Effector memory CD8-positive, alpha-beta T cell (primary cell): ENCODE results near the gene H6PD.

ENCODE experiments used
- ATAC-seq: fragments of 150-1000 bp; cut with Tn5 transposase; replicated peaks from 2 replicates; pipeline ENCODE4 v1.10.0; 2021; ENCODE audit warnings: mild to moderate bottlenecking, moderate library complexity
- DNase-seq, 3 experiments: peaks; one replicate each; pipeline ENCODE4 v3.0.0; 2021
- H3K27ac Mint-ChIP-seq, 2 donors: one replicate each; pipeline ENCODE4 v1.8.0; 2022; ENCODE audit warnings: mild to moderate bottlenecking in 2 of 2, mixed read lengths in 2 of 2, moderate library complexity in 2 of 2
- H3K27me3 Mint-ChIP-seq, 2 donors: one replicate each; pipeline ENCODE4 v1.8.0; 2022; ENCODE audit warnings: mixed read lengths in 2 of 2
- H3K36me3 Mint-ChIP-seq: one replicate; pipeline ENCODE4 v1.8.0; 2022; ENCODE audit warnings: mild to moderate bottlenecking, moderate library complexity, mixed read lengths; ENCODE audit not compliant: insufficient read depth
- H3K4me1 Mint-ChIP-seq, 2 donors: one replicate each; pipeline ENCODE4 v1.8.0; 2022; ENCODE audit warnings: low read depth in 2 of 2, mixed read lengths in 2 of 2
- H3K4me3 Mint-ChIP-seq, 2 donors: one replicate each; pipeline ENCODE4 v1.8.0; 2022; ENCODE audit warnings: mild to moderate bottlenecking in 2 of 2, mixed read lengths in 2 of 2, moderate library complexity in 2 of 2
- H3K9me3 Mint-ChIP-seq, 2 donors: one replicate each; pipeline ENCODE4 v1.8.0; 2022; ENCODE audit warnings: mixed read lengths in 2 of 2

The H6PD gene

DNA sequence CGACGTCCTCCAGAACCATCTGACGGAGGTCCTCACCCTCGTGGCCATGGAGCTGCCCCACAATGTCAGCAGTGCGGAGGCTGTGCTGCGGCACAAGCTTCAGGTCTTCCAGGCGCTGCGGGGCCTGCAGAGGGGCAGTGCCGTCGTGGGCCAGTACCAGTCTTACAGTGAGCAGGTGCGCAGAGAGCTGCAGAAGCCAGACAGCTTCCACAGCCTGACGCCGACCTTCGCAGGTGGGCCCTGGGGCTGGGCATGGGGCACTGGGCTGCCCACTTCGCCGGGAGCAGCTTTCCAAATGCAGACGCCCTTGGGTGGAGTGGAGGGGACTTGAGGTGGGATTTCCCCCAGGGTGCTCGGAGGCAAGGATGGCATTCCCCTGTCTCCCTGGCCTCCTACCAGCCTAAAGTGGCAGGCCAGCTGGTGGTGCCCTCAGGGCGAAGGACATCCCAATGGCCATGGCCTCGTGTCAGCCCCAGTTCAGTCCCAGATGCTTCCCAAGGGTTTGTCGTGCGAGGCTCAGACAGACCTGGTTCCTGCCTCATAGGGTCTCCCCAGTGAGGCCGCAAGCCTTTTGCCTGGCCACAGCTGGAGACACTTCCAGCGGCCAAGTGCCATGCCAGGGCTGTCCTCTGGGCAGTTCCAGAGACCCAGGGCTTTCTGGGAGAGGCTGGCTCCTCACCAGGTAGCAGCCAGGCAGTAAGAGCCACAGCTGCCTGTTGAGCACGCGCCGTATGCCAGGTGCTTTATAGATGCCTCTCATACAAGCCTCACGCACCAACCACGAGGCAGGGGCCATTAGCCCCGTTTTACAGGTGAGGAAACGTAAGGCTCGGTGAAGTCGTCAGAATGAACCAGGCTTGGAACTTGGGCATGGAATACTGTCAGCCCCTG lies 27.8 kb downstream of the H6PD start:
- Mint-ChIP-seq H3K27me3 (no peaks in the 10 kb centered on the region), H3K4me3 (no peak overlapping the region), H3K36me3 (peaks cover 7% of the 10 kb centered on the region), H3K4me1 (peaks cover 32 to 33% of the 10 kb centered on the region in 2 donors), H3K27ac (no peak overlapping the region), H3K9me3 (no peaks in the 10 kb centered on the region)
- DNase-seq (no peak), ATAC-seq (no peak)

DNA sequence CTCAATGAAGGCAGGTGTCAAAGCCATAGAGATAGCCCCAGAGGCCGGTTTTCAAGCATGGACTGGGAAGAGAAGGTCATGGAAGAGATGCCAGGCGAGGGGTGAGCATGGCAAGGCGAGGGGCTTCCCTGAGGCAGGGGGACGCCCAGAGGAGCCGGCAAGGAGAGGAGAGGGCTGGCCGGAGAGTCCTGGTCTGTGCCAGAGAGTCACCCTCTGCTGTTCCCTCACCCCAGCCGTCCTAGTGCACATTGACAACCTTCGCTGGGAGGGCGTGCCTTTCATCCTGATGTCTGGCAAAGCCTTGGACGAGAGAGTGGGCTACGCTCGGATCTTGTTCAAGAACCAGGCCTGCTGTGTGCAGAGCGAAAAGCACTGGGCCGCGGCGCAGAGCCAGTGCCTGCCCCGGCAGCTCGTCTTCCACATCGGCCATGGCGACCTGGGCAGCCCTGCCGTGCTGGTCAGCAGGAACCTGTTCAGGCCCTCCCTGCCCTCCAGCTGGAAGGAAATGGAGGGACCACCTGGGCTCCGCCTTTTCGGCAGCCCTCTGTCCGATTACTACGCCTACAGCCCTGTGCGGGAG lies 28.8 kb downstream of the H6PD start:
- DNase-seq (no peak), ATAC-seq (no peak)
- no peak overlapping the region for H3K4me3 Mint-ChIP-seq
- H3K27ac Mint-ChIP-seq = no peak overlapping the region
- peaks cover 29 to 32% of the 10 kb centered on the region in 2 donors for H3K4me1 Mint-ChIP-seq
- H3K9me3 Mint-ChIP-seq = no peaks in the 10 kb centered on the region
- peaks cover 7% of the 10 kb centered on the region for H3K36me3 Mint-ChIP-seq
- no peaks in the 10 kb centered on the region for H3K27me3 Mint-ChIP-seq

- Mint-ChIP-seq H3K36me3 (peaks cover 7% of the 10 kb centered on the region), H3K4me3 (no peak overlapping the region), H3K27ac (no peak overlapping the region), H3K9me3 (no peaks in the 10 kb centered on the region), H3K27me3 (no peaks in the 10 kb centered on the region), H3K4me1 (peaks cover 23 to 24% of the 10 kb centered on the region in 2 donors)
- ATAC-seq (no peak), DNase-seq (no peak)
Measured at GRCh38 chr1:9263984-9264872, 29.7 kb downstream of the H6PD start.

GRCh38 chr1:9265037-9265436 lies 30.5 kb downstream of the H6PD start:
- no peak for ATAC-seq
- no peak for DNase-seq
- no peaks in the 10 kb centered on the region for H3K27me3 Mint-ChIP-seq
- no peaks in the 10 kb centered on the region for H3K9me3 Mint-ChIP-seq
- H3K4me1 Mint-ChIP-seq = peaks cover 15 to 16% of the 10 kb centered on the region in 2 donors
- H3K4me3 Mint-ChIP-seq = no peak overlapping the region
- H3K36me3 Mint-ChIP-seq = peaks cover 7% of the 10 kb centered on the region
- H3K27ac Mint-ChIP-seq = no peak overlapping the region

GRCh38 chr1:9265968-9266367 lies 31.4 kb downstream of the H6PD start:
- Mint-ChIP-seq H3K27ac (no peak overlapping the region), H3K4me1 (peaks cover 6 to 8% of the 10 kb centered on the region in 2 donors)
- ATAC-seq = no peak

DNA sequence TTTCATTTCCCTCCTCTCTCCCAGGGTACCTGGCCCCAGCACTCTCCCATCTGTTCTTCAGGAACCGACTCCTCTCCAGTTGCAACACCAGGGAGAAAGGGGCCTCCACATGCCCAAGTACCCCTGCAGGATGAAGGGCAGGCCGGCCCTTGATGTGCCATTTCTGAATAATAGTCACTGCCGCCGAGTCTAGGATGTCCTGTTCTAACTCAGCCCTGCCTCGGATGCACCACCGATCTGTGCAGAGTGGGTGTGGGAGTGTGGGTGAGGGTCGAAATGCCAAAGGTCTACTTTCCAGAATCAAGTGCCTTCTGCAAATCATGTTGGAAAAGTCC lies 32.7 kb downstream of the H6PD start:
- Mint-ChIP-seq H3K4me1 (peaks cover 3 to 7% of the 10 kb centered on the region in 2 donors), H3K9me3 (no peaks in the 10 kb centered on the region), H3K36me3 (peaks cover 4% of the 10 kb centered on the region), H3K27ac (peak overlapping the region; percentile 12 to 78), H3K27me3 (no peaks in the 10 kb centered on the region), H3K4me3 (no peak overlapping the region)
- DNase-seq = no peak
- no peak for ATAC-seq

More at GRCh38 chr1:9265968-9266367, 31.4 kb downstream of the H6PD start:
- H3K36me3 Mint-ChIP-seq = peaks cover 4% of the 10 kb centered on the region
- no peak overlapping the region for H3K4me3 Mint-ChIP-seq
- no peak for DNase-seq
- no peaks in the 10 kb centered on the region for H3K27me3 Mint-ChIP-seq
- no peaks in the 10 kb centered on the region for H3K9me3 Mint-ChIP-seq

DNA sequence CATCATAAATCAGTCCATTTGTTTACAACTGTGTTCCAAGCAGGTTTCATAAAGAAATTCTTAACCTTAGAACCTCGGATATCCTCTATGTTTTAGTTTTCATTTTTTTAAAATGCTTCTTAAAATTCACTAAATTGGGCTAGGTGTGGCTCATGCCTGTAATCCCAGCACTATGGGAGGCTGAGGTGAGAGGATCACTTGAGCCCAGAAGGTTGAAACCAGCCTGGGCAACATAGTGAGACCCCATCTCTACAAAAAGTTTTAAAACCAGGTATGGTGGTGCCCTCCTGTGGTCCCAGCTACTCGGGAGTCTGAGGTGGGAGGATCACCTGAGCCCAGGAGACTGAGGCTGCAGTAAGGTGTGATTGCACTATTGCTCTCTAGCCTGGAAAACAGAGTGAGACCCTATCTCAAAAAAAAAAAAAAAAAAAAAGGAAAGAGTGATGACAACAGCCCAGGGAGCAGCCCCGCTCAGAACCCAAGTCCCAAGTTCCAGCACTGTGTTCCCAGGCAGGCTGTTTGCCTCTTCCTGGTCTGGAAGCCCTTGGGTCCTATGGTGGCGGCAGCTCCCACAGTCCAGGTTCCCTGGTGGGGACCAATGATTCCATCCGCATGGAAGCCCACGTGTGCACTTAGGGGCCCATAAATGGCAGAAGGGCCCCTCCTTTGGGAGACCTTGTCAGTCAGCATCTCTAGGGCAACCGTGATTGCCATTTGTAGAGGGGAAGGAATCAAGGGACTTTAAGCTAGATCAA lies 33.4 kb downstream of the H6PD start:
- Mint-ChIP-seq H3K4me3 (no peak overlapping the region), H3K36me3 (peaks cover 4% of the 10 kb centered on the region), H3K27me3 (no peaks in the 10 kb centered on the region), H3K9me3 (no peaks in the 10 kb centered on the region), H3K27ac (peak overlapping the region in 1 of 2 donors; percentile 23), H3K4me1 (peaks cover 3 to 7% of the 10 kb centered on the region in 2 donors)
- no peak for ATAC-seq
- DNase-seq = no peak

DNA sequence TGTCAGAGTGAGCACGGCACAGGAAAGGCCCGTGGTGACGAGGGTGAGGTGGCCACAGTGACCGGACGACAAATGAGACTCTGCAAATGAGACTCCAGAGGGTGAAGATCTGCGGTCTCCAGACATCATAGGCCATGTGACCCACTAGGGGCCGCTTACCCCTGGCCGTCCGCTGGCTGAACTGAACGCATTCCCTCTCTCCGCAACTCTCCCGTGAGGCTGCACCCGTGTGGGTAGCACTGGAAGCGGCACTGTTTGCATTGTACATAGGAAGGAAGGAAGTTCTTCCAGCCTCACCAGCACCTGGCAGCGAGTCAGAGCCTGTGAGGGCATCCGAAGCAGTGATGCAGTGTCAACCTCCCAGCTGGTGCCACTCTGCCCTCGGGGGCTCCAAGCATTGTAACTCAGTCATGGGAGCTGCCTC lies 34.5 kb downstream of the H6PD start:
- Mint-ChIP-seq H3K9me3 (no peaks in the 10 kb centered on the region), H3K27ac (no peak overlapping the region), H3K27me3 (no peaks in the 10 kb centered on the region), H3K36me3 (peaks cover 4% of the 10 kb centered on the region), H3K4me1 (peaks cover 3 to 7% of the 10 kb centered on the region in 2 donors), H3K4me3 (no peak overlapping the region)
- no peak for DNase-seq
- no peak for ATAC-seq

DNA sequence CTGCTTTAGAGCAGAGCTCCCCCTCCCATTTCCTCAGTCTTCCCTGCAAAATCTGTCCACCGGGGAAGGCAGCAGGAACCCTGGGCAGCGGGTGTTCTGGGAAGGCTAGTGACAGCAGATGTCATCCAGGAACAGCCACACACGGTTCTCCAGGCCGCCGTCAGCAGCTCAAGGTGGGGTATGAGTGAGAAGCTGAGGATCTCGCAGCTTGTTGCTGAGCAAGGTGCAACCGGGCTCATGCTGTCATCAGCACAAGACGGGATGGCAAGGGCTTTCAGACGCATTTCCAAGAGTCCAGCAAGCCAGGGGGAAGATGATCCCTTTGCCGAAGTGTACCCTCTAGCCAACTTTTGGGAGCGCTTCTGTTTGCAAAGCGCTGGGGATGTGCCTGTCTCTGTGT lies 35.1 kb downstream of the H6PD start:
- Mint-ChIP-seq H3K4me3 (no peak overlapping the region), H3K9me3 (no peaks in the 10 kb centered on the region), H3K27ac (no peak overlapping the region), H3K4me1 (peaks cover 3 to 7% of the 10 kb centered on the region in 2 donors), H3K36me3 (peaks cover 3% of the 10 kb centered on the region), H3K27me3 (no peaks in the 10 kb centered on the region)
- DNase-seq = no peak
- no peak for ATAC-seq

DNA sequence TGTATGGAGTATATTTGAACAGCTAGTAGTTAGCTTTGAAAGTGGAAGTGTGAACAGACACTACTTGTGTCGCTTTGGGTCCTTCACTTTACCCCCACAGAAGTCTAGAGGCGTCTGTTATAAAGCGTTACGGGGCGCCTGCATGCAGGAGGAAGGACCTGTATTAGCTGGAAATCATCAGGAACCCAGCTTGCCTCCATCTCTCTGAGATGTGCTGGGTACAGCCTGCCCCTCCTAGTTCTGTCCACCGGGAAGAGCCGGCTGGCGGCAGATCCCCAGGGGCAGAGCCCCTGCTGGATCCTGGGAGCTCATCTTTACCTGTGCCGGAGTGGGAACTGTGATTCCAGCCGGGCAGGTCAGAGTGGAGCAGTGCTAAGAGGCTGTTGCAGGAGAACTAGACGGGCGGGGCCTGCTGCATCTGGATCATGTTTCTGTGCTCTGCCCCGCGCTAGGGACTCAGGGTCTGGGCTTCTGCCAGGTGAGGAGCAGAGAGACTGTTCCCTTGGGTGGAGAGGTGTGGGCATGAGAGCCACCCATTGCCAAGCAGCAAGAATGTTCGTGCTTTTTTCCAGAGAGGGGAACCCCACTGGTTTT lies 35.8 kb downstream of the H6PD start:
- Mint-ChIP-seq H3K27me3 (no peaks in the 10 kb centered on the region), H3K36me3 (no peaks in the 10 kb centered on the region), H3K9me3 (no peaks in the 10 kb centered on the region), H3K27ac (no peak overlapping the region), H3K4me1 (peaks cover 9 to 11% of the 10 kb centered on the region in 2 donors), H3K4me3 (no peak overlapping the region)
- DNase-seq = no peak
- no peak for ATAC-seq

DNA sequence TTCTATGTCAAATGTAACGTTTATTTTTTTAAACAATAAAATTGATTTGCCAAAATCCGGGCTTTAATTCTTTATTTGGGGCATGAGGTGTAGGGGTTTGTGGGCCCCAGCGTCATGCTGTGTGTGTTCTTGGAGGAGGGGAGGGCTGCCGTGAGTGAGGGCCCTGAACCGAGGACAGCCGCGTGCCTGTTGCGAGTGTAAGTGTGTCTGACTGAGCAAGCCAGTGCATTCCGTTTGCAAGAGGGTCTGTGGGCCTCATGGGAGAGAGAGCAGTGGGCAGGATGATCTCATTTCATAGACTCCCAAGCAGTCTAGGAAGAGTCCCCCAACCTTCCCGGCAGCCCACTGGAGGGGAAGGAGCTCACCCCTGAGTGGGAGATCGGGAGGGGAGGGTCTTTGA lies 36.7 kb downstream of the H6PD start:
- no peaks in the 10 kb centered on the region for H3K9me3 Mint-ChIP-seq
- peak overlapping the region; percentile 71 to 74 for H3K27ac Mint-ChIP-seq
- ATAC-seq (no peak), DNase-seq (no peak)
- H3K4me1 Mint-ChIP-seq = peaks cover 16 to 20% of the 10 kb centered on the region in 2 donors
- H3K27me3 Mint-ChIP-seq = no peaks in the 10 kb centered on the region
- H3K4me3 Mint-ChIP-seq = no peak overlapping the region
- H3K36me3 Mint-ChIP-seq = no peaks in the 10 kb centered on the region

DNA sequence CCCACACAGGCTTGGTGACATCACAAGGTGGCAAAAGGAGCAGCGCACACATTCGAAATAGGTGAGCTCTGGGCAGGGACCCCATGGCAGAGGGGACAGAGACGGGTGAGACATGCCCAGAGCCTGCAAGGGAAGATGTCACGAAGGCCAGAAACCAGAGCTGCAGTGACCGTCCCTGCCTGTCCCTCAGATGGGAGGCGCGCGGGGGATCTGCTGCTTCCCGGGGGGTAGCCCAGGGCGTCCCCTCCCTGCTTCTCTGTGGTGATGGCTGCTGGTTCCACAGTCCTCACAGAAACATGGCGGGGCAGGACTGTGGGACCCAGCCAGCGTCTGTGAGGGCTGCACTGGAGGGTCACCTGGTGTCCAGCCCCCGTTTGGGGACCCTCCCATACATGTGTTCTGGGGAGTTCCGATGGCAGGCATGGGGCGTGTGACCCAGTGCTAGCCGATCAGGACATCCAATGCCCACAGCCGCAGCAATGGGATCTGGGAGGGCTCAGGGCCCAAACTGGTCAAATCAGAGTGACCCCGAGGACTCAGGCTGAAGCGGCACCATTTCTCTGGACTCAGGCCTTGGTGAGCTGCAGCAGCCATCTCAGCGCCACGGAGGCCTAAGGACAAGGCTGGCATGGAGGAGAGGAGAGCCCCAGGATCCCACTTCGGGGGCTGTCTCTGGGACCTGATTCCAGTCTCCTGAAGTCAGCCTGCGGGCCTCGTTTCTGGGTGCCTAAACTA lies 37.5 kb downstream of the H6PD start:
- peak overlapping the region; percentile 71 to 74 for H3K27ac Mint-ChIP-seq
- DNase-seq (no peak), ATAC-seq (no peak)
- no peak overlapping the region for H3K4me3 Mint-ChIP-seq
- no peaks in the 10 kb centered on the region for H3K9me3 Mint-ChIP-seq
- no peaks in the 10 kb centered on the region for H3K36me3 Mint-ChIP-seq
- no peaks in the 10 kb centered on the region for H3K27me3 Mint-ChIP-seq
- peaks cover 16 to 17% of the 10 kb centered on the region in 2 donors for H3K4me1 Mint-ChIP-seq
